GM23338 (cell line): Measurements from ENCODE around the gene C19orf25.

ENCODE experiments used
- CREB1 ChIP-seq: fragments of 250-450 bp; sonication (Bioruptor Pico); IDR thresholded peaks from 2 replicates; pipeline ENCODE4 v1.5.0; 2020; ENCODE audit warnings: low read depth, mild to moderate bottlenecking, moderate library complexity
- CTCF ChIP-seq, 2 experiments: fragments of 200-600 bp in 1 of 2; sonication (generic) in 1 of 2; conservative IDR thresholded peaks; 2 replicates each; pipeline versions ENCODE4 v1.5.1 to v1.6.1; 2016 to 2017; ENCODE audit warnings: antibody characterized with exemption in 2 of 2, low read depth in 2 of 2, mild to moderate bottlenecking in 2 of 2, moderate library complexity in 1 of 2
- ETS1 ChIP-seq: IDR thresholded peaks from 2 replicates; pipeline ENCODE4 v1.6.1; 2016; ENCODE audit warnings: antibody characterized with exemption
- EZH2 ChIP-seq: fragments of 200-600 bp; sonication (generic); IDR thresholded peaks from one replicate; pipeline ENCODE4 v1.8.0; 2017; ENCODE audit warnings: antibody characterized with exemption, mild to moderate bottlenecking, low read depth; ENCODE audit not compliant: unreplicated experiment
- EZH2phosphoT487 ChIP-seq: fragments of 200-600 bp; sonication (generic); IDR thresholded peaks from one replicate; pipeline ENCODE4 v1.8.1; 2018; ENCODE audit warnings: antibody characterized with exemption; ENCODE audit not compliant: unreplicated experiment
- JUNB ChIP-seq: IDR thresholded peaks from one replicate; pipeline ENCODE4 v1.6.1; 2016; ENCODE audit warnings: antibody characterized with exemption; ENCODE audit not compliant: unreplicated experiment
- POLR2AphosphoS5 ChIP-seq: IDR thresholded peaks from 2 replicates; pipeline ENCODE4 v1.6.1; 2016; ENCODE audit warnings: antibody characterized with exemption, low read depth
- REST ChIP-seq: IDR thresholded peaks from one replicate; pipeline ENCODE4 v1.6.1; 2018; ENCODE audit warnings: antibody characterized with exemption; ENCODE audit not compliant: unreplicated experiment
- STAT1 ChIP-seq: IDR thresholded peaks from one replicate; pipeline ENCODE4 v1.6.1; 2016; ENCODE audit warnings: antibody characterized with exemption; ENCODE audit not compliant: unreplicated experiment
- ZNF114 ChIP-seq: fragments of 250-450 bp; sonication (Bioruptor Pico); IDR thresholded peaks from 2 replicates; pipeline ENCODE4 v1.5.0; 2020; ENCODE audit warnings: mild to moderate bottlenecking, moderate library complexity
- ZNF331 ChIP-seq: fragments of 250-450 bp; sonication (Bioruptor Pico); IDR thresholded peaks from 2 replicates; pipeline ENCODE4 v1.5.0; 2020; ENCODE audit warnings: low read depth, mild to moderate bottlenecking, moderate library complexity
- ZNF462 ChIP-seq: fragments of 250-450 bp; sonication (Bioruptor Pico); IDR thresholded peaks from 2 replicates; pipeline ENCODE4 v1.5.0; 2020; ENCODE audit warnings: mild to moderate bottlenecking, moderate library complexity

GRCh38 chr19:1483979-1484428 is 5.0 kb upstream of the C19orf25 start:
- TF ChIP-seq CREB1 (CRISPR knock-in tag) (no peak), CTCF (conservative IDR thresholded peaks at IDR 0.05; ENCODE audit: low read depth in 2 of 2) (no peak), POLR2AphosphoS5 (no peak), JUNB (no peak), REST (no peak), EZH2 (no peak), ETS1 (no peak), EZH2phosphoT487 (no peak), ZNF462 (CRISPR knock-in tag) (no peak), ZNF331 (CRISPR knock-in tag) (no peak), ZNF114 (no peak), STAT1 (no peak)
